ENCODE results near the gene CD3E. TPM values are rescaled to one million over a fixed set of nuclear protein-coding genes. Genes with fewer than 3 reads are reported as not detected.

The CD3E gene
- total and polyA plus RNA-seq, 2 of the 13 experiments (the other 11 are each of a cell fraction or from before 2014, with no cell fraction given) = not detected

DNA sequence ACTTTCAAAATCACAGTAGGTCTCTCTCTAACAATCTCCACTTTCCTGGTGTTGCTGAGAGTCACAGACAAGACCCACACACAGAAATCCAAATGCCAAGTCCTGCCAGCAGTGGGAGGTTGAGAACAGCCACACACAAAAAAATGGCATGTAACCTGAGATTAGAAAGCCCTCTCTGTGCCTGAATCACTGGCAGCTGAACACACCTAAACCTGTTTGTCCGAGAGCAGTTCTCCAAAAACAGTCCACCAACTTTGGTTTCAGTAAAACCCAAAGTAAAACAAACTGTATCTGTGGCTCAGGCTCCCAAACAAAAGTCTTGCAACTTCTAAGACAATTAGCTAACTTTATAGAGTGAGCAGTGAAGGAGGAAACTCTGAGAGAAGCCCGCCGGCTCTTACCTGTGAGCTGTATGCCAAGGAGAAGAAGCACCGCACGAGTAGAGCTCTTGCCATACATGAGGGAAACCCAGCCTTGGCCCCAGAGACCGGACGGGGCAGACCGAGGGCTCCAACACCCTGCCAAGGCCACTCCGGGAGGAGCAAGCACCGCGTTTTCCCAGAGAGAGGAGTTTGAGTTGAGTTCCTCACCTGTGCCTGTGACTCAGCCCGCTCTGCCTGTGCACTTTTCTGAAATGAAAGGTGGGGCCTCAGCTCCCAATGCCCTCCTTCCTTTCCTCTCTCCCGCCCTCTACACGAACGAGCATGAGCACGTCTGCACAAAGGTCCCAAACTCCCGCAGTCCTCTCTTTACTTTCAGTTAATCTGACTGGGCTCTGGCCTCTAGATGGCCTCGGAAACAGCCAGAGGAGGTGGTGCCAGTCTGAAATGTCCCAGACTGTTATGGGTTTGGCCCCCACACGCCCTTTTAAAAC, 40.6 kb upstream of the CD3E start, which contains the start of gene MPZL2 (continued):
- TF ChIP-seq, protein P1, sequence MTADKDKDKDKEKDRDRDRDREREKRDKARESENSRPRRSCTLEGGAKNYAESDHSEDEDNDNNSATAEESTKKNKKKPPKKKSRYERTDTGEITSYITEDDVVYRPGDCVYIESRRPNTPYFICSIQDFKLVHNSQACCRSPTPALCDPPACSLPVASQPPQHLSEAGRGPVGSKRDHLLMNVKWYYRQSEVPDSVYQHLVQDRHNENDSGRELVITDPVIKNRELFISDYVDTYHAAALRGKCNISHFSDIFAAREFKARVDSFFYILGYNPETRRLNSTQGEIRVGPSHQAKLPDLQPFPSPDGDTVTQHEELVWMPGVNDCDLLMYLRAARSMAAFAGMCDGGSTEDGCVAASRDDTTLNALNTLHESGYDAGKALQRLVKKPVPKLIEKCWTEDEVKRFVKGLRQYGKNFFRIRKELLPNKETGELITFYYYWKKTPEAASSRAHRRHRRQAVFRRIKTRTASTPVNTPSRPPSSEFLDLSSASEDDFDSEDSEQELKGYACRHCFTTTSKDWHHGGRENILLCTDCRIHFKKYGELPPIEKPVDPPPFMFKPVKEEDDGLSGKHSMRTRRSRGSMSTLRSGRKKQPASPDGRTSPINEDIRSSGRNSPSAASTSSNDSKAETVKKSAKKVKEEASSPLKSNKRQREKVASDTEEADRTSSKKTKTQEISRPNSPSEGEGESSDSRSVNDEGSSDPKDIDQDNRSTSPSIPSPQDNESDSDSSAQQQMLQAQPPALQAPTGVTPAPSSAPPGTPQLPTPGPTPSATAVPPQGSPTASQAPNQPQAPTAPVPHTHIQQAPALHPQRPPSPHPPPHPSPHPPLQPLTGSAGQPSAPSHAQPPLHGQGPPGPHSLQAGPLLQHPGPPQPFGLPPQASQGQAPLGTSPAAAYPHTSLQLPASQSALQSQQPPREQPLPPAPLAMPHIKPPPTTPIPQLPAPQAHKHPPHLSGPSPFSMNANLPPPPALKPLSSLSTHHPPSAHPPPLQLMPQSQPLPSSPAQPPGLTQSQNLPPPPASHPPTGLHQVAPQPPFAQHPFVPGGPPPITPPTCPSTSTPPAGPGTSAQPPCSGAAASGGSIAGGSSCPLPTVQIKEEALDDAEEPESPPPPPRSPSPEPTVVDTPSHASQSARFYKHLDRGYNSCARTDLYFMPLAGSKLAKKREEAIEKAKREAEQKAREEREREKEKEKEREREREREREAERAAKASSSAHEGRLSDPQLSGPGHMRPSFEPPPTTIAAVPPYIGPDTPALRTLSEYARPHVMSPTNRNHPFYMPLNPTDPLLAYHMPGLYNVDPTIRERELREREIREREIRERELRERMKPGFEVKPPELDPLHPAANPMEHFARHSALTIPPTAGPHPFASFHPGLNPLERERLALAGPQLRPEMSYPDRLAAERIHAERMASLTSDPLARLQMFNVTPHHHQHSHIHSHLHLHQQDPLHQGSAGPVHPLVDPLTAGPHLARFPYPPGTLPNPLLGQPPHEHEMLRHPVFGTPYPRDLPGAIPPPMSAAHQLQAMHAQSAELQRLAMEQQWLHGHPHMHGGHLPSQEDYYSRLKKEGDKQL (CRISPR knock-in tag; IDR thresholded peaks at IDR 0.05; ENCODE audit: low read depth) = no peak
- TF ChIP-seq ZNF317 (CRISPR knock-in tag; IDR thresholded peaks at IDR 0.05) = no peak
- peak; percentile 27; the same call in 1 of the 2 replicates for TF ChIP-seq GABPB1 (CRISPR knock-in tag; IDR thresholded peaks at IDR 0.05)
- TF ChIP-seq, protein P2, sequence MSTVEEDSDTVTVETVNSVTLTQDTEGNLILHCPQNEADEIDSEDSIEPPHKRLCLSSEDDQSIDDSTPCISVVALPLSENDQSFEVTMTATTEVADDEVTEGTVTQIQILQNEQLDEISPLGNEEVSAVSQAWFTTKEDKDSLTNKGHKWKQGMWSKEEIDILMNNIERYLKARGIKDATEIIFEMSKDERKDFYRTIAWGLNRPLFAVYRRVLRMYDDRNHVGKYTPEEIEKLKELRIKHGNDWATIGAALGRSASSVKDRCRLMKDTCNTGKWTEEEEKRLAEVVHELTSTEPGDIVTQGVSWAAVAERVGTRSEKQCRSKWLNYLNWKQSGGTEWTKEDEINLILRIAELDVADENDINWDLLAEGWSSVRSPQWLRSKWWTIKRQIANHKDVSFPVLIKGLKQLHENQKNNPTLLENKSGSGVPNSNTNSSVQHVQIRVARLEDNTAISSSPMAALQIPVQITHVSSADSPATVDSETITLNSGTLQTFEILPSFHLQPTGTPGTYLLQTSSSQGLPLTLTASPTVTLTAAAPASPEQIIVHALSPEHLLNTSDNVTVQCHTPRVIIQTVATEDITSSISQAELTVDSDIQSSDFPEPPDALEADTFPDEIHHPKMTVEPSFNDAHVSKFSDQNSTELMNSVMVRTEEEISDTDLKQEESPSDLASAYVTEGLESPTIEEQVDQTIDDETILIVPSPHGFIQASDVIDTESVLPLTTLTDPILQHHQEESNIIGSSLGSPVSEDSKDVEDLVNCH (CRISPR knock-in tag; IDR thresholded peaks at IDR 0.05) = no peak
- peak; percentile 25; the same call in 1 of the 2 replicates for TF ChIP-seq MTA1 (CRISPR knock-in tag; IDR thresholded peaks at IDR 0.05; ENCODE audit: borderline replicate concordance)
- no peak for TF ChIP-seq ARHGAP35 (CRISPR knock-in tag; IDR thresholded peaks at IDR 0.05; ENCODE audit: borderline replicate concordance)
- TF ChIP-seq STAG1 (CRISPR knock-in tag; IDR thresholded peaks at IDR 0.05) = peak; percentile 19; the same call in 1 of the 2 replicates
- TF ChIP-seq TOPORS (CRISPR knock-in tag; IDR thresholded peaks at IDR 0.05) = no peak; the same call in 1 of the 2 replicates
- TF ChIP-seq, protein P3, sequence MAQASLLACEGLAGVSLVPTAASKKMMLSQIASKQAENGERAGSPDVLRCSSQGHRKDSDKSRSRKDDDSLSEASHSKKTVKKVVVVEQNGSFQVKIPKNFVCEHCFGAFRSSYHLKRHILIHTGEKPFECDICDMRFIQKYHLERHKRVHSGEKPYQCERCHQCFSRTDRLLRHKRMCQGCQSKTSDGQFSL (CRISPR knock-in tag; IDR thresholded peaks at IDR 0.05) = no peak
- TF ChIP-seq TBP (CRISPR knock-in tag; IDR thresholded peaks at IDR 0.05) = no peak
- peak; percentile 75; the same call in 1 of the 2 replicates for TF ChIP-seq KDM5B (CRISPR knock-in tag; IDR thresholded peaks at IDR 0.05; ENCODE audit: borderline replicate concordance)
- TF ChIP-seq, protein P4, sequence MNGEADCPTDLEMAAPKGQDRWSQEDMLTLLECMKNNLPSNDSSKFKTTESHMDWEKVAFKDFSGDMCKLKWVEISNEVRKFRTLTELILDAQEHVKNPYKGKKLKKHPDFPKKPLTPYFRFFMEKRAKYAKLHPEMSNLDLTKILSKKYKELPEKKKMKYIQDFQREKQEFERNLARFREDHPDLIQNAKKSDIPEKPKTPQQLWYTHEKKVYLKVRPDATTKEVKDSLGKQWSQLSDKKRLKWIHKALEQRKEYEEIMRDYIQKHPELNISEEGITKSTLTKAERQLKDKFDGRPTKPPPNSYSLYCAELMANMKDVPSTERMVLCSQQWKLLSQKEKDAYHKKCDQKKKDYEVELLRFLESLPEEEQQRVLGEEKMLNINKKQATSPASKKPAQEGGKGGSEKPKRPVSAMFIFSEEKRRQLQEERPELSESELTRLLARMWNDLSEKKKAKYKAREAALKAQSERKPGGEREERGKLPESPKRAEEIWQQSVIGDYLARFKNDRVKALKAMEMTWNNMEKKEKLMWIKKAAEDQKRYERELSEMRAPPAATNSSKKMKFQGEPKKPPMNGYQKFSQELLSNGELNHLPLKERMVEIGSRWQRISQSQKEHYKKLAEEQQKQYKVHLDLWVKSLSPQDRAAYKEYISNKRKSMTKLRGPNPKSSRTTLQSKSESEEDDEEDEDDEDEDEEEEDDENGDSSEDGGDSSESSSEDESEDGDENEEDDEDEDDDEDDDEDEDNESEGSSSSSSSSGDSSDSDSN (CRISPR knock-in tag; IDR thresholded peaks at IDR 0.05) = peak; percentile 52
- TF ChIP-seq MBNL3 (CRISPR knock-in tag; conservative IDR thresholded peaks at IDR 0.05) = no peak
- TF ChIP-seq ATAD3A (CRISPR knock-in tag; IDR thresholded peaks at IDR 0.05) = no peak
- TF ChIP-seq MIER2 (CRISPR knock-in tag; IDR thresholded peaks at IDR 0.05) = no peak
- no peak for TF ChIP-seq ZNF446 (CRISPR knock-in tag; IDR thresholded peaks at IDR 0.05)
- TF ChIP-seq BHLHE40 (IDR thresholded peaks at IDR 0.05; ENCODE audit: low read length) = no peak
